ENCODE results near the gene FUT8. TPM values are rescaled to one million over a fixed set of nuclear protein-coding genes. Genes with fewer than 3 reads are reported as not detected.

Gene FUT8
- total RNA-seq, 4 donors from 2014 or later = 15.2 to 38.0 (median 20.7) TPM

DNA sequence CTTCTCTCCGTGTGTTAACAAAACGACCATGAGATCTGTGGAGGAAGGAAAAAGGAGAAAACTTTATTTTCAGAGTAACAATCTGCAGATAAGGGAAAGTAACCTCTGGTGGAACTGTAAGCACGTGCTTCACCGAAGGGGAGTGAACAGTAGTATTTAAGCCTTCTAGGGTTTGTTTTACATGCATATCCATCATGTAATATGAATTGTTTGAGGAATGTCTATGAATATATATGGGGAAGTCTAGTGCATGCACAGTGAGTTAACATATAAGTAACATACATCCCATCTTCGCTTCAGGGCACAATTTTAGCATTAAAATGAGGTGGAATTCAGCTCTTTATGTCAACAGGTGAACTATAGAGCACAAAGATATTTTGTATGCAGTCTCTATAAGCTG, 101.1 kb downstream of the FUT8 start:
- Histone ChIP-seq H3K27me3 (no peaks in the 10 kb centered on the region), H3K27ac (no peak overlapping the region), H3K4me3 (no peak overlapping the region), H3K4me1 (no peaks in the 10 kb centered on the region), H3K36me3 (no peaks in the 10 kb centered on the region), H3K9me3 (no peaks in the 10 kb centered on the region)
- DNase-seq (ENCODE audit: low spot score in 2 of 2) = no peak
- TF ChIP-seq POLR2AphosphoS5 (IDR thresholded peaks at IDR 0.05) = no peak
- 95% methylated on average over 5 of the region's 5 CpGs for WGBS

DNA sequence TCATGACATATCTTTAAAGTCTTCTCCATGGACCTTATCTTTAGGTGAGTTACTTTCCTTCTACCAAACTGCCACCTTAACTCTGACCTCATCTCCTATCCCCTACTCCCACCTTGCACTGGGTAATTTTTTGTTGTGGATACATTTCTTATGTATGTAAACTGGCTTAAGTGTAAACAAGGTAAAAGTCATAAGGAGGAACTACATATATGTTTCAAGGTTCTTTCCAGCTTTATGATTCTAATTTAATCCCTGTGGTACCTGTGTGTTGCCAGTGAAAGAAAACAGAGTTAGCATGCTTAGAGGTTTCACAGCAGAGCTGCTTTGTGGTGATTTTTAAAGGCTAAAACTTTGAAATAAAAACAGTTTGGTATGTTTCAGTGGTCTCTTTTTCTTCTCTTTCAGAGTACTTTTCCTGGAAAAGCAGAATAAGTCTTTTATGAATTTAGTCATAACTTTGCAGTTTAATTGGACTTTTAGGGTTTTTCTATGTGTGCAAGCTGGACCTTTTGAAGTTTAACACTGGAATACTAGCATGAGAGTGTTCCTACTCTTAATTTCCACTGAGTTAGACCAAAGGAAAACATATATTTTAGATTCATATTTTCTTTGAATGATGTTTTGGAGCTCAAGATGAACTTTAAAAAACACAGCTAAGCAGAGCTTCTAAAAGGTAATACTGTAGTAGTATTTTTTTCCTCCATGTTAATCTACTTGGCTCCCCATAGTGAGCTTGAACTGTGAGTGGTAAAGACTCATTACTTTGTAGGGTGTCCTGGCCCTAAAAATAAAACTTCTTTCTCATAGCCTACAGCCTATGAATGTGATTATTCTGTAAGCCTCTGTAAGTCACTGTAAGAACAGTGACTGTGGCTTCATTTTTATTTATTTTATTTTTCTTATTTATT, 105.4 kb downstream of the FUT8 start:
- TF ChIP-seq POLR2A (IDR thresholded peaks at IDR 0.05) (no peak), POLR2AphosphoS5 (IDR thresholded peaks at IDR 0.05) (no peak), EP300 (IDR thresholded peaks at IDR 0.05) (no peak)
- TF ChIP-seq, protein P1, sequence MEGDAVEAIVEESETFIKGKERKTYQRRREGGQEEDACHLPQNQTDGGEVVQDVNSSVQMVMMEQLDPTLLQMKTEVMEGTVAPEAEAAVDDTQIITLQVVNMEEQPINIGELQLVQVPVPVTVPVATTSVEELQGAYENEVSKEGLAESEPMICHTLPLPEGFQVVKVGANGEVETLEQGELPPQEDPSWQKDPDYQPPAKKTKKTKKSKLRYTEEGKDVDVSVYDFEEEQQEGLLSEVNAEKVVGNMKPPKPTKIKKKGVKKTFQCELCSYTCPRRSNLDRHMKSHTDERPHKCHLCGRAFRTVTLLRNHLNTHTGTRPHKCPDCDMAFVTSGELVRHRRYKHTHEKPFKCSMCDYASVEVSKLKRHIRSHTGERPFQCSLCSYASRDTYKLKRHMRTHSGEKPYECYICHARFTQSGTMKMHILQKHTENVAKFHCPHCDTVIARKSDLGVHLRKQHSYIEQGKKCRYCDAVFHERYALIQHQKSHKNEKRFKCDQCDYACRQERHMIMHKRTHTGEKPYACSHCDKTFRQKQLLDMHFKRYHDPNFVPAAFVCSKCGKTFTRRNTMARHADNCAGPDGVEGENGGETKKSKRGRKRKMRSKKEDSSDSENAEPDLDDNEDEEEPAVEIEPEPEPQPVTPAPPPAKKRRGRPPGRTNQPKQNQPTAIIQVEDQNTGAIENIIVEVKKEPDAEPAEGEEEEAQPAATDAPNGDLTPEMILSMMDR (IDR thresholded peaks at IDR 0.05) = no peak
- Histone ChIP-seq H3K4me3 (no peak overlapping the region), H3K36me3 (no peaks in the 10 kb centered on the region), H3K9me3 (no peaks in the 10 kb centered on the region), H3K27ac (no peak overlapping the region), H3K27me3 (no peaks in the 10 kb centered on the region), H3K4me1 (no peaks in the 10 kb centered on the region)
- DNase-seq (ENCODE audit: low spot score in 2 of 2) = no peak

DNA sequence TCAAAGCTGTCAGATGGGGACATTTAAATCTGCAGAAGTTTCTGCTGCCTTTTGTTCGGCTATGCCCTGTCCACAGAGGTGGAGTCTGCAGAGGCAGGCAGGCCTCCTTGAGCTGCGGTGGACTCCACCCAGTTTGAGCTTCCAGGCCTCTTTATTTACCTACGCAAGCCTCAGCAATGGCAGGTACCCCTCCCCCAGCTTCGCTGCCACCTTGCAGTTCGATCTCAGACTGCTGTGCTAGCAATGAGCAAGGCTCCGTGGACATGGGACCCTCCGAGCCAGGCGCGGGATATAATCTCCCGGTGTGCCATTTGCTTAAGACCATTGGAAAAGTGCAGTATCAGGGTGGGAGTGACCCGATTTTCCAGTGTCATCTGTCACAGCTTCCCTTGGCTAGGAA, 115.5 kb downstream of the FUT8 start:
- Histone ChIP-seq H3K36me3 (no peaks in the 10 kb centered on the region), H3K27me3 (no peaks in the 10 kb centered on the region), H3K9me3 (peaks cover 13% of the 10 kb centered on the region), H3K4me1 (no peaks in the 10 kb centered on the region), H3K27ac (no peak overlapping the region), H3K4me3 (no peak overlapping the region)
- no peak for DNase-seq (ENCODE audit: low spot score in 2 of 2)
- WGBS = 100% methylated on average over 3 of the region's 11 CpGs
- TF ChIP-seq, protein P1 (IDR thresholded peaks at IDR 0.05) = no peak
- TF ChIP-seq POLR2A (IDR thresholded peaks at IDR 0.05) (no peak), POLR2AphosphoS5 (IDR thresholded peaks at IDR 0.05) (no peak), EP300 (IDR thresholded peaks at IDR 0.05) (no peak)

DNA sequence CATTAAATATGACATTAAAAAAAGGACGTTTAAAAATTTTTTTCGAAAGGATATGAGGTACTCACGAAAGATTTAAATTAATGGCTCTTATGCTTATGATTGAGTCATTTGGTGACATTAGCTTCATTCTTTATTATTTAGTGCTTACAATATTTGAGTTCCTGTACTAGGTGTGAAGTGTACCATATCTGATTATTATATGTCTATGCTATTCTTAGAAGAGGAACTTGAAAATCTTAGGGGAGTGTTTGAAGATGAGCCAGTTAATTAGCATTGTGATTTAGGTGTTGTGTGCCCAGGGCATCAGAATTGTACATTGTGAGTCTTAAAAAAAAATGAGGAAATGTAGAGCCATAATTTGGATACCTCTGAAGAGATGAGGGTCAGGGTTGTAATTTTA, 118.6 kb downstream of the FUT8 start:
- no peaks in the 10 kb centered on the region for H3K27me3 ChIP-seq
- H3K4me3 ChIP-seq = no peak overlapping the region
- H3K4me1 ChIP-seq = no peaks in the 10 kb centered on the region
- no peak for TF ChIP-seq POLR2AphosphoS5 (IDR thresholded peaks at IDR 0.05)
- TF ChIP-seq POLR2A (IDR thresholded peaks at IDR 0.05) = no peak
- TF ChIP-seq, protein P1 (IDR thresholded peaks at IDR 0.05) = no peak
- no peak for TF ChIP-seq EP300 (IDR thresholded peaks at IDR 0.05)
- WGBS = 93% methylated on average over 3 of the region's 3 CpGs
- no peak overlapping the region for H3K27ac ChIP-seq
- H3K9me3 ChIP-seq = peaks cover 21% of the 10 kb centered on the region
- no peak for DNase-seq (ENCODE audit: low spot score in 2 of 2)
- no peaks in the 10 kb centered on the region for H3K36me3 ChIP-seq

DNA sequence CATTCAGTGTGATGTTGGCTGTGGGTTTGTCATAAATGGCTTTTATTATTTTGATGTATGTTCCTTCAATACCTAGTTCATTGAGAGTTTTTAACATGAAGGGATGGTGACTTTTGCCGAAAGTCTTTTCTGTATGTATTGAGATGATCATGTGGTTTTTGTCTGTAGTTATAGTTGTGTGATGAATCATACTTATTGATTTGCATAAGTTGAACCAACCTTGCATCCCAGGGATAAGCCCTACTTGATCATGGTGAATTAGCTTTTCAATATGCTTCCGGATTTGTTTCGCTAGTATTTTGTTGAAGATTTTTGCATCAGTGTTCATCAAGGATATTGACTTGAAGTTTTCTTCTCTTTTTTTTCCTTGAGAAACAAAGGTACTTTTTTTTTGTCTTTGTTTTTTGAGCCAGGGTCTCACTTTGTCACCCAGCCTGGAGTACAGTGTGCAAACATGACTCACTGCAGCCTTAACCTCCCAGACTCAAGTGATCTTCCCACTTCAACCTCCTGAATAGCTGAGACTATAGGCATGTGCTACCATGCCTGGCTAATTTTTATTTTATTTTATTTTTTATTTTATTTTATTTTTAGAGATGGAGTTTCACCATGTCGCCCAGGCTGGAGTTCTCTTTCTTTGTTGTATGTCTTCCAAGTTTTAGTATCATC, 121.3 kb downstream of the FUT8 start:
- Histone ChIP-seq H3K4me3 (no peak overlapping the region), H3K4me1 (no peaks in the 10 kb centered on the region), H3K36me3 (no peaks in the 10 kb centered on the region), H3K27ac (no peak overlapping the region), H3K27me3 (no peaks in the 10 kb centered on the region), H3K9me3 (peaks cover 14% of the 10 kb centered on the region)
- TF ChIP-seq POLR2A (IDR thresholded peaks at IDR 0.05) = no peak
- TF ChIP-seq POLR2AphosphoS5 (IDR thresholded peaks at IDR 0.05) = no peak
- TF ChIP-seq, protein P1 (IDR thresholded peaks at IDR 0.05) = no peak
- TF ChIP-seq EP300 (IDR thresholded peaks at IDR 0.05) = no peak
- WGBS = 85% methylated on average over 4 of the region's 4 CpGs
- DNase-seq (ENCODE audit: low spot score in 2 of 2) = no peak

Measured in suprapubic skin (tissue), 4 donors.